PC-3 (cell line): ENCODE results near the gene ZNF710.

Source experiments
- CTCF ChIP-seq: fragments of 300-600 bp; sonication (generic); conservative IDR thresholded peaks from 2 replicates; pipeline ENCODE4 v1.5.1; 2017; ENCODE audit warnings: antibody characterized with exemption, low read depth, mild to moderate bottlenecking, low read length
- EZH2 ChIP-seq: fragments of 300-600 bp; sonication (generic); IDR thresholded peaks from one replicate; pipeline ENCODE4 v1.6.1; 2017; ENCODE audit warnings: antibody characterized with exemption, mild to moderate bottlenecking, low read length; ENCODE audit not compliant: unreplicated experiment
- EZH2phosphoT487 ChIP-seq: fragments of 300-600 bp; sonication (generic); IDR thresholded peaks from 2 replicates; pipeline ENCODE4 v1.6.1; 2018; ENCODE audit warnings: mild to moderate bottlenecking, antibody characterized with exemption, low read length, borderline replicate concordance

- TF ChIP-seq CTCF (no peak), EZH2 (no peak), EZH2phosphoT487 (no peak)
Measured at GRCh38 chr15:90054618-90055097, 53.5 kb downstream of the ZNF710 start.
